ENCODE results near the gene BANK1. TPM values are rescaled to one million over a fixed set of nuclear protein-coding genes. Genes with fewer than 3 reads are reported as not detected.

BANK1 gene
- total RNA-seq, 2 donors from 2014 or later = 4.9 to 12.4 TPM

DNA sequence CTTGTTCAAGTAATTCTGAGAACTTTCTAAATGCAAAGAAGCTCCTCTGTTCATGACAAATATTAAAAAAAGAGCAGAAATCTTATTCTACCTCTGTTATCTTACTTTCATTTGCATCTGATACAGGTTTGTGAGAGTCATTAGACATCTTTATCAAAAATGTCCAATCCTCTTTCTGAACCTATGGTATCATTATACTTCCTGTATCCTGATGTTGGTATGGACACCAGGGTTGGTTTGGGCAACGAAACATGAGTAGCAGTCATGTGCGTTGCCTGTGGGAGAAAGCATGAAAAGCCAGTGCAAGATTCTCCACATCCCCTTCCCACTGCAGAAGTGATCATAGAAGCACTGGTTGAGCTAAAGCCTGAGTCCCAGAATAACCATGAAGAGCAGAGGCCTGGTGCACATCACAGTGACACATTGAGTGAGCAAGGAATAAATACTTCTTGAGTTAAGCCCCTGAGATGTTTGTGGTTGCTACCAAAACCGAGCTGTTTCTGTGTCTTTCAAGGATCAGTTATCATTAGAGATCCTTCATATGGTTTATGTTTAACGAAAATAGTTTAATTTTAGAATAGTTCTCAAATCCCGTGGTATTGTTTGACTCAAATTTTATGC lies 197.2 kb downstream of the BANK1 start:
- no peak for DNase-seq (ENCODE audit: low spot score)
- intact Hi-C loops (cut with DNase I) = no loop called here

DNA sequence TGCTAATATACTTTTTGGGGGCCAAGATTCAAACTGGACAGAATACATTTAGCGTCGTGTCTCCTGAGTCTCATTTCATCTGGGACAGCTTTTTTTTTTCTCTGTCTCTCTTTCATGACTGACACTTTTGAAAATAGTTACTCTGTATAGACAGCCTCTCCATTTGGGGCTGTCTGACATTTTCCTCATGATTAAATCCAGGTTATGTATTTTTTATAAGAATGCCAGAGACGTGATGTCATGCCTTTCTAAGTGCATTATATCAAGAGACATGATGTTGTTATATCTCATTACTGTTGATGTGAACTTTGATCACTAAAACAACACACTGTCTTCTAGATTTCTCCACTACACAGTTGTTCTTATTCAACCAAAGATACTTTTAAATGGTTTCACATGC lies 199.0 kb downstream of the BANK1 start:
- intact Hi-C loops (cut with DNase I) = no loop called here

DNA sequence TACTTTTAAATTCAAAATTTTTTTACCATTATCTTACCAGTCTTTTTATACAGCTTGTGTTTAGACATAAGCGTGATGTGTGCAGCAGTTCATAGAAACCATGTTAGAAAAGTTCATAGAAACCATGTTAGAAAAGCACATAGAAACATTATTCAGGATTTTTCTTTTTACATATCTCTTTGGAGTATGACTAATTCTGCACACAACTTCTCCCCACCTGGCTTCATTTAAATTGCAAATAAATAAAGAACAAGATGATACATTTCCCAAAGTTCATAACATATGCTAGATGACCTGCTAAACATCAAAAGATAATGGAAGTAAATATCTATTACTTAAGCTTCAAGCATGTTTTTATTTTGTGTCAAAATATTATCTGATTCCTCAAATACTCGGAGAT lies 201.9 kb downstream of the BANK1 start:
- DNase-seq (ENCODE audit: low spot score) = no peak
- intact Hi-C loops (cut with DNase I) = no loop called here

More for the DNA sequence above, 199.0 kb downstream of the BANK1 start:
- no peak for DNase-seq (ENCODE audit: low spot score)

DNA sequence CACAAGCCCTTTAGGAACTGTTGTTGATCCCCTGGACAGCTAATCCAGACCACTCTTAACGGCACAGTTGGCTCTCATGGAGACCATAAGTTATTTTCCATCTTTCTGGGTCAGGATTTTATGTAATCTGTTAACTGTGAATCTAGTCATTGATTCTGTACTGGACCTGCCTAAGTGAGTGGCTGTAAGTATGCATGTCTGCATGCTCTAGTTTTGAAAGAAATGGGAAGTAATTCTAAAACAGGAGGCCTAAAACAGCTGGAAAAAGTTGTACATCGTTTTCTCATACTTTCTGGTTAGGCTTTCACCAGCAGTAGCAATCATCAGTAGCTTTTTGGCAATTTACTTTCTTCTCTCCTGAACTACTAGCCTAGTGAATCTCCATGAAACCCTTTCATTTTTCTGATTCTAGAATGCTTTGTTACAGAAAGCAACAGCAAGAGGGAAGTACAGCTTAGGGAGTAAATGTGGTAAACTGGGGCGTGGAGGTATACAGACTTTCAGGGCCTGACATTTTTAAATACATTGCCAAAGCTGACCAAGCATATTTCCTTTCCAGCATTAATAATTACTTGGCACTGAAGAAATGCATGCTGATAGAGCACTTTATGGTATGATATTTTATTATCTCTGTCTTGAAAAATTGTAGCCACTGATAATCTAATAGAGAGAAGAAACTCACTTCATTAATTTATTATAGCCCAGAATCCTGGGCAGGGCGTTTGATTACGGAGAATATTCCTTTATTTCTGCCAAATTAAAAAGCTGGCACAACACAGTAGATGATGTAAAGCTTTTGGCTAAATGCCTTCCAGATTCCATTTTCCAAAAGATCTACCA lies 202.7 kb downstream of the BANK1 start:
- DNase-seq (ENCODE audit: low spot score) = no peak
- intact Hi-C loops (cut with DNase I) = no loop called here

DNA sequence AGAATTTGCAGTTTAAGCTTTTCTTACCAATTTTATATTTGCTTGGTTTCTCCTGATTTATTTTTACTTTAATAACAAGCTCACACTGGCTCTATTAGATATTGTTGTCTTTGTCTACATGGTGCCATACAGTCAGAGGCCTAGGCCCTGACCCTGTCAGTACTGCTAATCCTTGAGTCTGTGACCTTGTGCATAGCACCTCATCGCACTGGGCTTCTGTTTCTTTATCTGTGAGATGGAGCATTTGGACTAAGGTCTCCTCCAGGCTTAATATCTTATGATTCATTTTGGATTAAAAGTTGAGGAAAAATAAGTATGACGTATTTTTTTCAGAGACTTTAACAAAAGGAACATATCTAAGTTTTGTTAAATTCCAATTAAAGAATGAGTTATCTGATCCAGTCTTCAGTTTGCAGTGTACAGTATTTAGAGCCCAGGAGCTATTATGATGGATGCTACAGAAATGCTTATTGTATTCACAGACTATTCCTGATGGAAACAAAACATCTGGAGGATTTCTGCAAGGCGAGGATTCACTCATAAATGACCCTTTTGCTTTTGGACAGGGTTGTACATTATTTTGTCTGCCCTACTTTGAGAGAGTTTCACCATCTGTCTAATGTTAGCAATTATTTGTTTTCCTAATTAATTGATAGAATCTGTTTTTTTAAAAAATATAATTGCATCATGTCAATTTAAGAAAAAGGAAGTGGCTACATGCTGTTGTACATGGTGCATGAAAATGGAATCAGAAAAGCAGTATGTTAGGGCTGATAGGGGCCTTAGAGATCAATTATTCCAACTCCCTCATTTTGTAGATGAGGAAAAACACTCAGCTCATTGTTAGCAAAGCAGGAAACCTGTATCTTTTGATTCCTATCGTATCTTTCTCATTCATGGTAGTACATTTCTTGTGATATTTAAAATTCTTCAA lies 203.6 kb downstream of the BANK1 start:
- intact Hi-C loops (cut with DNase I) = no loop called here
- no peak for DNase-seq (ENCODE audit: low spot score)

DNA sequence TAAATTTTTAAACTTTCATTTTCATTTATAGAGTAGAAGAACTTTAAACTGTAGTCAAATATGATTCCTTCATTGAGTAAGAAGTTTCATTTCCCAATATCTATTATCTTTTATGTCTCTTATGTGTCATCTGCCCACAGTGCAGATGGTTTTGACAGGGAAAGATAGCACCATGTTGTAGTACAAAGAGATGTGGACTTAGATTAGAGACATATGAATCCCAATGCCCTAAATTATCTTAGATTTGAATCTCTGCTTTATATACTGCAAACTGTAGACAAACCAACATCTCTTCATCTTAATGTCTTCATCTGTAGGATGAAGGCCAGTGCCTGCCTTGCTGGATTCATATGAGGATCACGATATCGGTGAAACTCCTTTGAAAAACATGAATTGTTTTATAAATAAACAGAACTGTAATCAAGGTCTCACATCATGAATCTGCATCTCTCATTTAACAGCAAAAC lies 217.5 kb downstream of the BANK1 start:
- DNase-seq (ENCODE audit: low spot score) = no peak
- intact Hi-C loops (cut with DNase I) = no loop called here

DNA sequence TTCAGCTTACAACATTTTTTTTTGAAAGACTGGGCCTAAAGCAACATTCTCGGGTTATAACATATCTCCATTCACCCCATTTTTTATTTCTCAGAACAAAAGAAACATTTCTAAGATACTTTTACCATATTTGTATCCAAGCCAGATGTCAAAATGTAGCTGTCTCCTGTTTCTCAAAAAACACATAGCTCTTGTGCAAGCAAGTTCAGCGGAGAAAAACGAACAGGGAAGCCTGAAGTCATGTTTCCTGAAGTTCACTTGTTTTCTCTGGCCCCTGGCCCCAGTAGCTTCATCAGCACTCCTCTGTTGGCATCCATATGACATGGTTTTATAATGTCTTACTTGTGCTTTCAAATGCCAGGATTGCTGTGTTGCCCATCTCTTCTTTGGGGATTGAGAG lies 218.2 kb downstream of the BANK1 start:
- intact Hi-C loops (cut with DNase I) = no loop called here

DNA sequence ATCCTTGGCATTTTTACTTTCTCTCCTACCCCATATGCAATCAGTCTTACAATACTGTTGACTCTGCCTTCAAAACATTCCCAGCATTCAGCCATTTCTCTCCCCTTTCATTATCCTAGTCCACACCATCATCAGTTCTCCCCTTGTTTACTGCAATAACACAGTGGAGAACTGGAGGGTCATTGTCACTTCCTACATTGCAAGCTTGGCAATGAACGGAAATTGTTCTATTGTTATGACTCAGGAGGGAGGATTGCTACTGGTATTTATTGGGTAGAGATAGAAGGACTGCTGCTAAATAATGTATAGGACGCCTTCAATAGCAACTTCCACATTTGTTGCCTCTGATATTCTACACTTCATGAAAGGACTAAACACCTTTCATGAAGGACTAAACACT lies 231.8 kb downstream of the BANK1 start:
- intact Hi-C loops (cut with DNase I) = no loop called here
- DNase-seq (ENCODE audit: low spot score) = no peak

More for the DNA sequence above, 218.2 kb downstream of the BANK1 start:
- DNase-seq (ENCODE audit: low spot score) = no peak

DNA sequence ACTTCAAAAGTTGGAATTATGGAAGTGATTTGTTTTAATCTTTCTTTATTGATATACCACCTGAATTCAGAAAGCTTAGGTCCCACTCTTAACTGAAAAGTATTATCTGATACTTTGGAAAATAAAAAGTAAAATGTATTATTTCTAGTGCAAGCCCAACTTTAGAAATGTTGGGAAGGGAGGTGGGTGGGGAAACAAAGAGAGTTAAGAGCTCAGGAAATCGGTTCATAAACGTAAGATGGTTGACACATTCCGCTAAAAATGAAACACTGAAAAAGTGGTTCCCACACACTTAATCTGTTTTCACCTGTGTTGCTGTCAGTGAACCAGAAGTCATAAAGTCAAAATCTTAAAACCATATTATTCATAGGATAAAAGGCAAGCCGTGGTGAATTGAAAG lies 237.4 kb downstream of the BANK1 start:
- no peak for DNase-seq (ENCODE audit: low spot score)
- intact Hi-C loops (cut with DNase I) = no loop called here

DNA sequence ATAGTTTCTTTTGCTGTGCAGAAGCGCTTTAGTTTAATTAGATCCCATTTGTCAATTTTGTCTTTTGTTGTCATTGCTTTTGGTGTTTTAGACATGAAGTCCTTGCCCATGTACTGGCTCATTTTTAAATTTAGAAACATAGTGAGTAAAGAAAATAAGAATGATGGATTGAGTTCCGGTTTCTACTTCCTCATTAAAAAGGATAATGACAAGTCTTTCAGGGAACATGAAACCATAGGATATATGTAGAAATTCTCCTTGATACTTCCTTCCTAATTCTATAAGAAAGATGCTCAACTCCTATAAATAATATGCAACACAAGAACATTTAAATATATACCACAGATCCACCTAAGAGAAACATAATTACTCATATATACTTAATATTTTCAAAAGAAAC lies 240.9 kb downstream of the BANK1 start:
- intact Hi-C loops (cut with DNase I) = loop anchor here in 1 of 2 donors (5.0 kb wide), 1 partner anchor 364 kb away; no protein-coding TSS in a partner anchor
- no peak for DNase-seq (ENCODE audit: low spot score)

DNA sequence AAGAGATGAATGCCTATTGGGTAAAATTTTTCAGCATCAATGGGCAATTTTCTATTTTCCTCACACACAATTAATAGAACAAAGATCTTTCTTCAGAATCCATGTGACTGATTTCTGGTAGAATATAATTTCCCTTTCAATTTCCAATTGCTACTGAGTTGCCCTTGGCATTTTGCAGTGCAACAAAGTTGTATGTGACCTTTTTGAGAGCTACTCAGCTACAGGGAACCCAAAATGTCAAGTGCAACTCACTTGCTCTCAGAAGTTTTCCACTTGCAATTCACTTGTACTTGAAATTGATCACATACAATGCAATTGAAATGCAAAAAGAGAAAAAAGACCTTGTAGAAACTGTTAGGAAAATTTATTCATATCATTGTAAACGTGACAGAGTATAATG lies 245.5 kb downstream of the BANK1 start:
- no peak for DNase-seq (ENCODE audit: low spot score)
- intact Hi-C loops (cut with DNase I) = no loop called here

DNA sequence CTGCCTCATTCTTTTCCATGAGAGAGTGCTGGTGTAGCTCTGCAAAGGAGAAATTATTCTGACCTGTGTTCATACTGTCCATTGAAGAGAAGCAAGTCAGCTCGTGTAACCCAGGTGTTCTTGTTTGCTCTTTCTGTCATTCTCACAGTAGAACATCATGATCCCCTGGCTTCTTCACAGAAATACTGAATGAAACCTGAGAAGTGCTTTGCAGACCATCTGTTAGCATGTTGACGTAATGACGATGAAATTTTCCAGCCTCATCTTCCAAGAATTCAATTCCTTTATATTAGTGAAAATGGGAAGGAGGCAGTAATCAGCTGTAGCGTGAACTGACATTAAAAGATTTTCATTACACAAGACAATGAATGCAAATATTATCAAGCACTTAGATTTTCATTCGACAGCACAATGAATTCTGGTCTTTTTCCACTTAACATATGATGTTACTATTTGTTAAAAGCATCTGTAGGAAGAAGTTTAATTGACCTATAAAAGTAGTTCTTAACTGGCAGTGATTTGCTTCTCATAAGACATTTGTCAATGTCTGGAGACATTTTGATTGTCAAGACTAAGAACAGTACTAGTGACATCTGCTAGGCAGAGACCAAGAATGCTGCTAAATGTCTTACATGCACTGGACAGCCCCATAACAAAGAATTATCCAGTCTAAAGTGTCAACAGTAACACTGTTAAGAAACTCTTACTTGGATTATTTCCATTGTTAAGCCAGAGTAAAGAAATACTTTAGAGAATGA lies 246.3 kb downstream of the BANK1 start:
- no peak for DNase-seq (ENCODE audit: low spot score)
- intact Hi-C loops (cut with DNase I) = no loop called here

DNA sequence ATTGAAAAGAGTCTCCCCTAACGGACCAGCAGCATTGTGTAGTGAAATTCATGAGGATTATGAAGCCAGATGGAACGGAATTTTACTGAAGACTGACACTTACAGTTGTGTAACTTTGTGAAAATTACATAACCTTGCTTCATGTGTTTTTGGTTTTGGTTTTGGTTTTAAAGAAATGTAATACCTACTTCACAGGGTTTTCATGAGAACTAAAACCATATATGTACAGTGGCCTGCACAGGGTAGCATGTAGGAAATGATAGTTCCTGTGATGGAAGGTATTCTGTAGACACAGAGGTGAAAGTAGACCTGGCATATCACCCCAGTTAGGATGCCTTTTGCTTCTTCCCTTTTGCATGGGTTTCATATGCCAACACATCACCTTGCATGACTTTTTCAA lies 247.0 kb downstream of the BANK1 start:
- intact Hi-C loops (cut with DNase I) = no loop called here
- no peak for DNase-seq (ENCODE audit: low spot score)

DNA sequence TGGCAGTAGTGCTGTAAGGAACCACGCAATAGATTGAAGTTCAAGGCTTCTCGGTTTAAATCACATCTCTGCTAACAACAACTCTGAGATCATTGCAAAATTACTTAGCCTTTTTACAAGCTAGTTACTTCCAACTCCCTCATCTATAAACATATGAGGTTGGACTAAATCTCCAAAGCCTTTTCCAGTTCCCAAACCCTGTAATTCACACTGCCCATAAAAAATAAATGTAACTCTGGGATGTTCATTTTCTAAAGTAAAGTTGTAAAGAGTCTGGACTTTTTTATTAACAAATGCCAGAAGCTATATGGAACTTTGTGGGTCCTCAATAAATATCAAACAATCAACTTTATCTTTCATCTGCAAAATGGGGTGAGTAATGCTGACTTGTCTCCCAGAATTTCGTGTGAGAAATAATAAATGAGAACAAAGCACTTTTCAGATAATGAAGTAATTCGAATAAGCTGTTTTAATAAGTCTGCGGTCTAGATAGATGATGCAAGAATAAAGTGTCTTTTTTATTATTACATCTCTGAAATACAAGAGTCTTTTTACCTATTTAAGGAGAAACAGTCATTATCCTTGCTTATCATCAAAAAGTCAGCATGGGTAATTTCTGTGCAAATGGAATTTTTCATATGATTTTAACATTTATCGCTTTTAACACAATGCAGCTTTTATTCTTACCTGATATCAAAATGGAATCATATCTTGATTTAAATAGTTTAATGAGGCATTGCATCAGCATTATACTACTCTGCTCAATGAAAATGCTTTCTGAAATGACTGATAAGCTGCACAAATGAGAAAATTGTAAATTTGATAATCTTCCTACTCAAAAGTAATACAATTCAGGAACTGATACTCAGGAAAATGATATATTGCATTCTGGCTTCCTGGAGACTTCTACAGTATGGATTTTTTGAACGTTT lies 252.6 kb downstream of the BANK1 start:
- intact Hi-C loops (cut with DNase I) = no loop called here
- DNase-seq (ENCODE audit: low spot score) = no peak

DNA sequence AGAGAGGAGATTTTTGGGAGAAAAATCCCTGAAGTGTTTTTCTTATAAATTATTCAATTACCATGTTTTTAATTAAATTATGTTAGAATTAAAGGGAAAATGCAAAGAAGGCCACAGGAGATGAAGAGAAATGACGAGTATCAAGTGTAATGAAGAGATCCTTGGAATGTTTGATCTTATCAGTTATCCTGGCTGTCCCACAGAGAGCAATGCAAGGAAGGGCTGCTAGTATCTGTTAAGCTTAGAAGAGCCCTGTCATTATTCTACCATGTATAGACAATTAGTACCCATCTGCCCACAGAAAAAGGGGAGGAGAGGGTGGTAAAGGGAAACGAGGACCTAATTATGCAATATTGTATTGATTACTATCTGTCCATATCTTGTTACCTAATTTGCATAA lies 257.1 kb downstream of the BANK1 start:
- no peak for DNase-seq (ENCODE audit: low spot score)
- intact Hi-C loops (cut with DNase I) = no loop called here

DNA sequence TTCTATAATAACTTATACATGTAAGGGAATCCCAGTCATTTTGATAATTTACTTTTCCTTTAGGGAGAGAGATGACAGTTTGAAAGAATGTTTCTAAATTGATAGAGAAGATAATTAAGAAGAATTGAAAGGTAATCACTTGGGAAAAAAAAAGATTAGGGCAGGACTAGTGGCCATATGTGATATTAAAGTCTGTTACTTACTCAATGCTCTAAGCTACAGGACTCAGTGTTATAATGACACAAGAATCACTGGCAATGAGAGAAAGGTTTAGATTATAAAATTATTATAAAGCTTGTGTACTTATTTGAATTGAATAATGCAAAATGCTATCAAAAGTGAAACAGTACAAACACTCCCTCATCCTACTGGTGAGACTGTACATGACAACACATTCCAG lies 265.3 kb downstream of the BANK1 start:
- intact Hi-C loops (cut with DNase I) = no loop called here
- no peak for DNase-seq (ENCODE audit: low spot score)

DNA sequence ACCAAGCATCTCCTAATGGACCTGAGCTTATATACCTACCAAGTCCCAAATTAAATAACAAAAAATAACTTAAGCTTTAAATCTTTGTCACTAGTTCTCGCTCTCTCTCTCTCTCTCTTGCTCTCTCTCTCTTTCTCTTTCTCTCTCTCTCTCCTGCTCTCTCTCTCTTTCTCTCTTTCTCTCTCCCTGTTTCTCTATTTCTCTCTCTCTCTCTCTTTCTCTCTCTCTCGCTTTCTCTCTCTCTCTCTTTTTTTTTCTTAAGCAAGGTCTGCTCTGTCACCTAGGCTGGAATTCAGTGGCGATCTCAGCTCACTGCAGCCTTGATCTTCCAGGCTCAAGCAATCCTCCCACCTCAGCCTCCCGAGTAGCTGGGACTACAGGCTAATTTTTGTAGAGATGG lies 266.6 kb downstream of the BANK1 start:
- intact Hi-C loops (cut with DNase I) = no loop called here
- DNase-seq (ENCODE audit: low spot score) = no peak

DNA sequence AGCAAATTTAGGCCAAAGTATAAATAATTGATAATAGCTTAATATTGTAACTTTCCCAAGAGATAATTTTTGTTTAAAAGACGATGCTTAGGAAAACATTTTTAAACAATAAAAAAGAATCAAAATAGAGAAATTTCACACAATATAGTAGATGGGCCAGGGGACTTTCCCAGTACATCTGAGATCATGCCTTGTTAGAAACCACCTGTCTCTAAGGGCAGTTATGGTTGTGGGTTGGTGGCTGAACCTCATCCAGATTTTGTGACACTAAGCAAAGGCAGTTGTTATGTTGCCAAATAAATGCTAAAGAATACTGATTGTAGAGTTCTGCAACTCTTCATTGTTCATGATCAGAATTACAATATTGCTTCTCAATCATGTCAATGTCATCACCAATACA lies 270.6 kb downstream of the BANK1 start:
- no peak for DNase-seq (ENCODE audit: low spot score)
- intact Hi-C loops (cut with DNase I) = no loop called here

Measured in posterior vena cava (tissue), 2 donors.